Activated B cell treated with CpG ODN at 0.5 μM for 24 hours (primary cell): ENCODE results near the gene GIMAP2. TPM values are rescaled to one million over a fixed set of nuclear protein-coding genes. Genes with fewer than 3 reads are reported as not detected.

Experiments
- ATAC-seq: fragments of 200-7000 bp; cut with Tn5 transposase; one replicate; pipeline ENCODE4 v1.10.0; 2021; ENCODE audit warnings: low read depth, mild to moderate bottlenecking, moderate library complexity
- CTCF ChIA-PET: fragments of 350-600 bp; sonication (Branson Sonifier 250); formaldehyde crosslinking; loops from one replicate; lab custom pipeline; 2021; ENCODE audit warnings: antibody characterized with exemption; lab: Charles Lee
- POLR2A ChIA-PET: fragments of 350-600 bp; sonication (Branson Sonifier 250); formaldehyde crosslinking; loops from one replicate; lab custom pipeline; 2021; ENCODE audit warnings: antibody characterized with exemption; lab: Charles Lee
- DNase-seq: peaks from one replicate; pipeline ENCODE4 v3.0.0; 2022
- H3K27ac Mint-ChIP-seq: one replicate; pipeline ENCODE4 v1.8.0; 2020; ENCODE audit warnings: mixed read lengths
- H3K27me3 Mint-ChIP-seq: one replicate; pipeline ENCODE4 v1.8.0; 2021; ENCODE audit warnings: mixed read lengths
- H3K36me3 Mint-ChIP-seq: one replicate; pipeline ENCODE4 v1.8.0; 2021; ENCODE audit warnings: low read depth, mixed read lengths
- H3K4me1 Mint-ChIP-seq: one replicate; pipeline ENCODE4 v1.8.0; 2021; ENCODE audit warnings: mixed read lengths
- H3K4me3 Mint-ChIP-seq: one replicate; pipeline ENCODE4 v1.8.0; 2020; ENCODE audit warnings: mild to moderate bottlenecking, mixed read lengths
- H3K9me3 Mint-ChIP-seq: one replicate; pipeline ENCODE4 v1.8.0; 2020; ENCODE audit warnings: mixed read lengths
- CTCF ChIP-seq: fragments of 200-600 bp; IDR thresholded peaks from one replicate; pipeline ENCODE4 v1.8.0; 2022; ENCODE audit warnings: antibody characterized with exemption, mild to moderate bottlenecking
- intact Hi-C: fragments of 100-400 bp; cut with micrococcal nuclease; formaldehyde crosslinking; loops from one replicate; pipeline ENCODE4 v1.15.1; 2024
- total RNA-seq: library from RNA; stranded (reverse); gene quantifications from 2 replicates; pipeline ENCODE4 v1.2.3, GENCODE V29; 2022

The GIMAP2 gene
- total RNA-seq, 1 donor from 2014 or later, result 19.5 TPM

- H3K4me1 Mint-ChIP-seq, result peaks cover 17% of the 10 kb centered on the region
- H3K9me3 Mint-ChIP-seq, result peaks cover 13% of the 10 kb centered on the region
- no peak overlapping the region for H3K27ac Mint-ChIP-seq
- H3K4me3 Mint-ChIP-seq, result no peak overlapping the region
- H3K36me3 Mint-ChIP-seq, result no peaks in the 10 kb centered on the region
- DNase-seq (no peak), ATAC-seq (no peak)
- no peaks in the 10 kb centered on the region for H3K27me3 Mint-ChIP-seq
- intact Hi-C loops, result no loop called here
- no peak for TF ChIP-seq CTCF
- ChIA-PET CTCF (no interaction called here), POLR2A (interaction anchor here (1.2 kb wide), 1 partner anchor 30 kb away, joined by 5 read pairs; the partner anchor contains the start of gene GIMAP2)
Measured at GRCh38 chr7:150715293-150715692, 29.8 kb downstream of the GIMAP2 start.

GRCh38 chr7:150715738-150716137 is 30.2 kb downstream of the GIMAP2 start:
- ChIA-PET CTCF (no interaction called here), POLR2A (interaction anchor here (0.8 to 1.2 kb wide), 3 partner anchors 17 to 310 kb away, joined by 3 to 5 read pairs (median 3); partner anchors contain the start of gene GIMAP2)
- Mint-ChIP-seq H3K27me3 (no peaks in the 10 kb centered on the region), H3K36me3 (no peaks in the 10 kb centered on the region), H3K27ac (no peak overlapping the region), H3K4me3 (no peak overlapping the region), H3K4me1 (peaks cover 17% of the 10 kb centered on the region), H3K9me3 (peaks cover 13% of the 10 kb centered on the region)
- intact Hi-C loops, result no loop called here
- ATAC-seq (no peak), DNase-seq (no peak)
- no peak for TF ChIP-seq CTCF

GRCh38 chr7:150716368-150716767 is 30.9 kb downstream of the GIMAP2 start, which contains the start of gene GIMAP1:
Gene GIMAP1 (plus strand): TSS chr7:150716613. CDS start chr7:150719048, 2,435 bp downstream.
- H3K27me3 Mint-ChIP-seq, result no peaks in the 10 kb centered on the region
- ATAC-seq (peak; percentile 31), DNase-seq (no peak)
- no peaks in the 10 kb centered on the region for H3K36me3 Mint-ChIP-seq
- H3K4me1 Mint-ChIP-seq, result peaks cover 17% of the 10 kb centered on the region
- intact Hi-C loops, result no loop called here
- H3K4me3 Mint-ChIP-seq, result peak within 1 kb of the TSS; percentile 76
- CTCF ChIA-PET, result interaction anchor here (1.4 kb wide), 1 partner anchor 267 kb away, joined by 5 read pairs; no protein-coding TSS in a partner anchor
- TF ChIP-seq CTCF, result no peak
- POLR2A ChIA-PET, result interaction anchor here (0.8 to 1.2 kb wide), 3 partner anchors 16 to 311 kb away, joined by 3 to 5 read pairs (median 3); partner anchors contain the start of gene GIMAP2
- peak within 1 kb of the TSS; percentile 6 for H3K27ac Mint-ChIP-seq
- peaks cover 13% of the 10 kb centered on the region for H3K9me3 Mint-ChIP-seq

GRCh38 chr7:150716939-150717338 is 31.4 kb downstream of the GIMAP2 start:
- CTCF ChIA-PET, result interaction anchor here (1.4 kb wide), 1 partner anchor 268 kb away, joined by 5 read pairs; no protein-coding TSS in a partner anchor
- ATAC-seq, result no peak
- Mint-ChIP-seq H3K27me3 (no peaks in the 10 kb centered on the region), H3K9me3 (peaks cover 13% of the 10 kb centered on the region), H3K27ac (no peak overlapping the region), H3K36me3 (no peaks in the 10 kb centered on the region), H3K4me1 (peaks cover 17% of the 10 kb centered on the region), H3K4me3 (peak overlapping the region; percentile 76)
- no peak for DNase-seq
- POLR2A ChIA-PET, result no interaction called here
- intact Hi-C loops, result no loop called here
- no peak for TF ChIP-seq CTCF

GRCh38 chr7:150717814-150718420 is 32.4 kb downstream of the GIMAP2 start:
- Mint-ChIP-seq H3K36me3 (no peaks in the 10 kb centered on the region), H3K27me3 (no peaks in the 10 kb centered on the region), H3K27ac (no peak overlapping the region), H3K4me3 (no peak overlapping the region), H3K9me3 (peaks cover 6% of the 10 kb centered on the region), H3K4me1 (peaks cover 17% of the 10 kb centered on the region)
- ChIA-PET CTCF (interaction anchor here (1.4 kb wide), 1 partner anchor 269 kb away, joined by 5 read pairs; no protein-coding TSS in a partner anchor), POLR2A (no interaction called here)
- intact Hi-C loops, result no loop called here
- ATAC-seq, result no peak
- no peak for DNase-seq
- no peak for TF ChIP-seq CTCF
